GM21619 (cell line): ENCODE measurements around the gene NUTF2.

Source experiments
- ATAC-seq: cut with Tn5 transposase; IDR thresholded peaks from one replicate; pipeline ENCODE4 v1.9.1; 2021; ENCODE audit not compliant: unreplicated experiment

Gene NUTF2

GRCh38 chr16:67917140-67917851 lies 70.6 kb downstream of the NUTF2 start:
- ATAC-seq: no peak

GRCh38 chr16:67917852-67918236 lies 71.1 kb downstream of the NUTF2 start:
- ATAC-seq: no peak

DNA sequence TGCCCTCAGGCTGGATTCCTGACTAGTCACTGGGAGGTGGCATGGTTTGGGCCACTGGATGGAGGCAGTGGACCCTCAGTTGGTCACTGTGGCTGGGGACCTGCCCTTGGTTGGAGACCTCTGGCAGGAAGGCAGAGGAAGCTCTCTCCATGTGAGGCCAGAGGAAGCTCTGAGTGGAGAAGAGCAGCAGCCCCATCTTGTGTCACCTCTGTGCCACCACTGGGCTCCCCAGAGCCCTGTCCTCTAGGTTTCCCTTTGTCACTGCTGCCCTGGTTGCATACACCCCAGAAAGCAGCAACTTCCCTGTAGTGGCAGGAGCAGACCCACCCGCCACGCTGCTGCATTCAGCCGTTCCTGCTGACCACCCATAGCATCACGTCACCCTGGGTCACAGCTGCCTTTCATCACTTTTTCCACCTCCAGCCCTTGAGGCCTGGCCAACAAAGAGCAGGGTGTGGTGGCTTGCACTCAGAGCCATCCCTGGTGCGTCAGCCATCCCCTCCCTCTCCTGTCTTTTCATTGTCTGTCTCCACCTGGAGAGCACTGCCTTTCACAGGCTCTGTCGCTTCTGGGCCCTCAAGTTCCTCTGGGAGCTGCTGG lies 73.0 kb downstream of the NUTF2 start:
- ATAC-seq: no peak
